IMR-90 (cell line): Measurements from ENCODE around the gene BICD1. TPM values are rescaled to one million over a fixed set of nuclear protein-coding genes. Genes with fewer than 3 reads are reported as not detected.
A peak's percentile ranks its signal among the peaks of the same experiment; 100 is the strongest.

Source experiments
- ATAC-seq: fragments of 200-7000 bp; cut with Tn5 transposase; 2 replicates; pipeline ENCODE4 v1.9.1; 2020; ENCODE audit warnings: low read depth, mild to moderate bottlenecking, moderate library complexity
- BruUV-seq: library from RNA; stranded (reverse); fragments of 400-500 nt; replicated peaks from 2 replicates; lab custom pipeline; 2021; lab: Mats Ljungman, UMichigan
- CTCF ChIA-PET: fragments of 300-600 bp; formaldehyde crosslinking; extraction: SDS; loops from one replicate; lab custom pipeline; 2021; ENCODE audit warnings: antibody characterized with exemption; lab: Yijun Ruan, JAX
- POLR2A ChIA-PET: fragments of 300-600 bp; sonication (Branson Sonifier 250); formaldehyde crosslinking; loops from one replicate; lab custom pipeline; 2022; ENCODE audit warnings: antibody characterized with exemption; ENCODE audit not compliant: unreplicated experiment; lab: Charles Lee
- DNase-seq: peaks from one replicate; pipeline ENCODE4 v3.0.0; 2013
- H2AFZ ChIP-seq: replicated peaks from 2 replicates; pipeline ENCODE3; 2013; ENCODE audit warnings: low read length, mild to moderate bottlenecking; ENCODE audit not compliant: poor library complexity
- H2AK5ac ChIP-seq: 2 replicates; pipeline ENCODE4 v1.6.1; 2013; ENCODE audit warnings: low read depth, low read length, inconsistent platforms
- H2AK9ac ChIP-seq: replicated peaks from 2 replicates; pipeline ENCODE3; 2013; ENCODE audit warnings: mild to moderate bottlenecking, low read depth, low read length, moderate library complexity; ENCODE audit not compliant: poor library complexity
- H2BK120ac ChIP-seq: 2 replicates; pipeline ENCODE4 v1.6.1; 2013; ENCODE audit warnings: low read depth, low read length, inconsistent platforms
- H2BK15ac ChIP-seq: 3 replicates; pipeline ENCODE4 v1.6.1; 2013; ENCODE audit warnings: low read depth, low read length, inconsistent platforms
- H2BK20ac ChIP-seq: 2 replicates; pipeline ENCODE4 v1.6.1; 2013; ENCODE audit warnings: low read depth, mild to moderate bottlenecking, inconsistent platforms, low read length, moderate library complexity
- H2BK5ac ChIP-seq: 2 replicates; pipeline ENCODE4 v1.6.1; 2013; ENCODE audit warnings: mild to moderate bottlenecking, low read depth, low read length, inconsistent platforms; ENCODE audit not compliant: poor library complexity, severe bottlenecking
- H3K14ac ChIP-seq: replicated peaks from 2 replicates; pipeline ENCODE4 v1.6.1; 2013; ENCODE audit warnings: low read depth, low read length, inconsistent platforms
- H3K18ac ChIP-seq: 2 replicates; pipeline ENCODE4 v1.6.1; 2013; ENCODE audit warnings: low read depth, low read length, control low read depth
- H3K23ac ChIP-seq: 2 replicates; pipeline ENCODE4 v1.6.1; 2013; ENCODE audit warnings: low read depth, low read length, inconsistent platforms
- H3K27ac ChIP-seq: 2 replicates; pipeline ENCODE4 v1.5.1; 2013; ENCODE audit warnings: mild to moderate bottlenecking, control low read depth, low read length; ENCODE audit not compliant: insufficient read depth
- H3K27me3 ChIP-seq: 2 replicates; pipeline ENCODE4 v1.6.1; 2013; ENCODE audit warnings: low read length; ENCODE audit not compliant: control insufficient read depth, insufficient read depth
- H3K36me3 ChIP-seq: 2 replicates; pipeline ENCODE4 v1.6.1; 2013; ENCODE audit warnings: low read length, mixed read lengths; ENCODE audit not compliant: control insufficient read depth, insufficient read depth
- H3K4ac ChIP-seq: 2 replicates; pipeline ENCODE4 v1.6.1; 2013; ENCODE audit warnings: low read depth, low read length, inconsistent platforms
- H3K4me1 ChIP-seq: 2 replicates; pipeline ENCODE4 v1.6.1; 2013; ENCODE audit warnings: low read length, mixed read lengths; ENCODE audit not compliant: control insufficient read depth, insufficient read depth
- H3K4me2 ChIP-seq: 2 replicates; pipeline ENCODE4 v1.6.1; 2013; ENCODE audit warnings: low read depth, mild to moderate bottlenecking, control low read depth, low read length, moderate library complexity
- H3K4me3 ChIP-seq: 2 replicates; pipeline ENCODE4 v1.5.1; 2013; ENCODE audit warnings: low read depth, mild to moderate bottlenecking, control low read depth, low read length, moderate library complexity; ENCODE audit not compliant: insufficient read depth
- H3K56ac ChIP-seq: 2 replicates; pipeline ENCODE4 v1.6.1; 2013; ENCODE audit warnings: low read length, inconsistent platforms; ENCODE audit not compliant: insufficient read depth; ENCODE audit errors: extremely low read depth
- H3K79me1 ChIP-seq, 2 experiments: 2 replicates each; pipeline ENCODE4 v1.6.1; 2013; ENCODE audit warnings: low read length in 2 of 2, inconsistent platforms in 1 of 2, low read depth in 1 of 2
- H3K9ac ChIP-seq: 2 replicates; pipeline ENCODE4 v1.6.1; 2013; ENCODE audit warnings: low read depth, low read length, control low read depth
- H3K9me1 ChIP-seq: 2 replicates; pipeline ENCODE4 v1.6.1; 2013; ENCODE audit warnings: low read length, inconsistent platforms; ENCODE audit not compliant: insufficient read depth
- H3K9me3 ChIP-seq: 2 replicates; pipeline ENCODE4 v1.6.1; 2013; ENCODE audit warnings: low read length; ENCODE audit not compliant: control insufficient read depth, insufficient read depth
- H4K20me1 ChIP-seq: 2 replicates; pipeline ENCODE4 v1.6.1; 2013; ENCODE audit warnings: low read length, inconsistent platforms; ENCODE audit not compliant: insufficient read depth
- H4K5ac ChIP-seq: 2 replicates; pipeline ENCODE4 v1.6.1; 2013; ENCODE audit warnings: mild to moderate bottlenecking, low read depth, low read length, control low read depth
- H4K8ac ChIP-seq, 2 experiments: 2 replicates each; pipeline ENCODE4 v1.6.1; 2013; ENCODE audit warnings: low read depth in 2 of 2, low read length in 2 of 2, control low read depth in 1 of 2, inconsistent platforms in 1 of 2
- H4K91ac ChIP-seq: 2 replicates; pipeline ENCODE4 v1.6.1; 2013; ENCODE audit warnings: low read depth, low read length, inconsistent platforms; ENCODE audit not compliant: insufficient read depth
- CHD1 ChIP-seq: IDR thresholded peaks from 2 replicates; pipeline ENCODE4 v1.6.1; 2012; ENCODE audit warnings: low read depth, low read length, improper control_type of control experiment
- MAFK ChIP-seq: IDR thresholded peaks from 2 replicates; pipeline ENCODE4 v1.6.1; 2012; ENCODE audit warnings: low read depth, low read length, improper control_type of control experiment
- NFE2L2 ChIP-seq: fragments of 150-350 bp; IDR thresholded peaks from 2 replicates; pipeline ENCODE4 v1.6.1; 2016; ENCODE audit warnings: low read depth, mild to moderate bottlenecking, low read length
- WGBS, 2 experiments: methylation state at CpG; one replicate each; pipeline versions ENCODE4 v1.1.5 to v1.1.7; 2013; ENCODE audit warnings: missing lambda C conversion rate in 2 of 2; ENCODE audit not compliant: insufficient read length in 1 of 2; ENCODE audit errors: extremely low coverage in 2 of 2; 5-methylcytosine and 5-hydroxymethylcytosine counted together
- dilution Hi-C: fragments of 300-500 bp; cut with HindIII; formaldehyde crosslinking; loops from one replicate; pipeline ENCODE4 v1.14.3; 2018; ENCODE audit warnings: low sequenced_read_pairs; ENCODE audit not compliant: unreplicated experiment
- in situ Hi-C: fragments of 300-500 bp; cut with MboI; formaldehyde crosslinking; loops from 3 replicates; pipeline ENCODE4 v1.14.3; 2019; ENCODE audit warnings: low sequenced_read_pairs, inconsistent platforms, mixed read lengths
- intact Hi-C: fragments of 100-400 bp; cut with micrococcal nuclease; formaldehyde crosslinking; loops from 2 replicates; pipeline ENCODE4 v1.10.0; 2022
- polyA plus RNA-seq, 3 experiments: library from polyadenylated mRNA; depleted of rRNA; stranded (reverse); fragments of >200 nt; gene quantifications; 2 replicates each; pipeline ENCODE4 v1.2.3, GENCODE V29; 2012; ENCODE audit warnings: low replicate concordance in 1 of 3
- total RNA-seq: library from RNA; depleted of rRNA; stranded (reverse); fragments of >200 nt; gene quantifications from 2 replicates; pipeline ENCODE4 v1.2.3, GENCODE V29; 2012

Gene BICD1
- total and polyA plus RNA-seq, 2 of the 4 experiments (the other 2 are of a cell fraction) = 17.2 to 21.8 TPM

GRCh38 chr12:32110942-32111341 lies 4.3 kb downstream of the BICD1 start:
- Histone ChIP-seq H2AK9ac (no peak overlapping the region), H3K18ac (no peak overlapping the region), H2AFZ (no peak overlapping the region), H3K9ac (no peak overlapping the region; the same call in 1 of the 2 replicates), H4K8ac (peak overlapping the region in 1 of 2 experiments; percentile 18; a peak in 2 of 4 replicates), H3K4me1 (peaks cover 10% of the 10 kb centered on the region), H3K4me3 (no peak overlapping the region), H2BK20ac (no peak overlapping the region), H3K27me3 (no peaks in the 10 kb centered on the region), H2BK15ac (no peak overlapping the region), H4K91ac (no peak overlapping the region), H3K9me3 (no peaks in the 10 kb centered on the region), H3K56ac (no peak overlapping the region), H3K27ac (no peak overlapping the region; the same call in 1 of the 2 replicates), H3K36me3 (peaks cover 5% of the 10 kb centered on the region; the same call in 1 of the 2 replicates), H3K23ac (no peak overlapping the region), H3K14ac (no peak overlapping the region), H3K9me1 (peaks cover 12% of the 10 kb centered on the region), H4K20me1 (peaks cover 5% of the 10 kb centered on the region), H3K79me1 (peaks cover 8 to 51% of the 10 kb centered on the region in 2 experiments; a peak in 3 of 4 replicates), H2BK5ac (peak overlapping the region; percentile 1), H4K5ac (no peak overlapping the region), H3K4ac (no peak overlapping the region), H2BK120ac (no peak overlapping the region), H3K4me2 (peak overlapping the region; percentile 17; the same call in 1 of the 2 replicates), H2AK5ac (no peak overlapping the region)
- ChIA-PET CTCF (no interaction called here), POLR2A (interaction anchor here (0.6 to 0.9 kb wide), 3 partner anchors 40 to 413 kb away, joined by 3 to 4 read pairs (median 3); no protein-coding TSS in a partner anchor)
- TF ChIP-seq NFE2L2 = 0 out of 2 replicates have a peak, but pooled peaks have one; percentile 47
- peak; percentile 35 for TF ChIP-seq MAFK
- TF ChIP-seq CHD1 = no peak
- in situ Hi-C loops = no loop called here
- DNase-seq (no peak), ATAC-seq (no peak)
- WGBS, 2 experiments = no CpG with 5 or more reads among the region's 2 CpGs
- intact Hi-C loops = no loop called here
- no TSS peak for BruUV-seq
- dilution Hi-C loops = no loop called here
